ENCODE results near the gene P4HA2.
A peak's percentile ranks its signal among the peaks of the same experiment; 100 is the strongest.

- TF ChIP-seq CTCF (IDR thresholded peaks at IDR 0.05; ENCODE audit: insufficient read depth, low read length, poor library complexity, severe bottlenecking) (peak; percentile 70), EZH2phosphoT487 (conservative IDR thresholded peaks at IDR 0.05; ENCODE audit: low read length) (no peak)
Measured at GRCh38 chr5:132238169-132238744, 10.6 kb upstream of the P4HA2 start.
